IMR-90 (cell line): Measurements from ENCODE around the gene LETM1. TPM values are rescaled to one million over a fixed set of nuclear protein-coding genes. Genes with fewer than 3 reads are reported as not detected.

ENCODE experiments used
- ATAC-seq: fragments of 200-7000 bp; cut with Tn5 transposase; 2 replicates; pipeline ENCODE4 v1.9.1; 2020; ENCODE audit warnings: low read depth, mild to moderate bottlenecking, moderate library complexity
- BruUV-seq: library from RNA; stranded (reverse); fragments of 400-500 nt; replicated peaks from 2 replicates; lab custom pipeline; 2021; lab: Mats Ljungman, UMichigan
- CTCF ChIA-PET: fragments of 300-600 bp; formaldehyde crosslinking; extraction: SDS; loops from one replicate; lab custom pipeline; 2021; ENCODE audit warnings: antibody characterized with exemption; lab: Yijun Ruan, JAX
- POLR2A ChIA-PET: fragments of 300-600 bp; sonication (Branson Sonifier 250); formaldehyde crosslinking; loops from one replicate; lab custom pipeline; 2022; ENCODE audit warnings: antibody characterized with exemption; ENCODE audit not compliant: unreplicated experiment; lab: Charles Lee
- DNase-seq: peaks from one replicate; pipeline ENCODE4 v3.0.0; 2013
- H2AFZ ChIP-seq: replicated peaks from 2 replicates; pipeline ENCODE3; 2013; ENCODE audit warnings: low read length, mild to moderate bottlenecking; ENCODE audit not compliant: poor library complexity
- H2AK5ac ChIP-seq: 2 replicates; pipeline ENCODE4 v1.6.1; 2013; ENCODE audit warnings: low read depth, low read length, inconsistent platforms
- H2AK9ac ChIP-seq: replicated peaks from 2 replicates; pipeline ENCODE3; 2013; ENCODE audit warnings: mild to moderate bottlenecking, low read depth, low read length, moderate library complexity; ENCODE audit not compliant: poor library complexity
- H2BK120ac ChIP-seq: 2 replicates; pipeline ENCODE4 v1.6.1; 2013; ENCODE audit warnings: low read depth, low read length, inconsistent platforms
- H2BK15ac ChIP-seq: 3 replicates; pipeline ENCODE4 v1.6.1; 2013; ENCODE audit warnings: low read depth, low read length, inconsistent platforms
- H2BK20ac ChIP-seq: 2 replicates; pipeline ENCODE4 v1.6.1; 2013; ENCODE audit warnings: low read depth, mild to moderate bottlenecking, inconsistent platforms, low read length, moderate library complexity
- H2BK5ac ChIP-seq: 2 replicates; pipeline ENCODE4 v1.6.1; 2013; ENCODE audit warnings: mild to moderate bottlenecking, low read depth, low read length, inconsistent platforms; ENCODE audit not compliant: poor library complexity, severe bottlenecking
- H3K14ac ChIP-seq: replicated peaks from 2 replicates; pipeline ENCODE4 v1.6.1; 2013; ENCODE audit warnings: low read depth, low read length, inconsistent platforms
- H3K18ac ChIP-seq: 2 replicates; pipeline ENCODE4 v1.6.1; 2013; ENCODE audit warnings: low read depth, low read length, control low read depth
- H3K23ac ChIP-seq: 2 replicates; pipeline ENCODE4 v1.6.1; 2013; ENCODE audit warnings: low read depth, low read length, inconsistent platforms
- H3K27ac ChIP-seq: 2 replicates; pipeline ENCODE4 v1.5.1; 2013; ENCODE audit warnings: mild to moderate bottlenecking, control low read depth, low read length; ENCODE audit not compliant: insufficient read depth
- H3K27me3 ChIP-seq: 2 replicates; pipeline ENCODE4 v1.6.1; 2013; ENCODE audit warnings: low read length; ENCODE audit not compliant: control insufficient read depth, insufficient read depth
- H3K36me3 ChIP-seq: 2 replicates; pipeline ENCODE4 v1.6.1; 2013; ENCODE audit warnings: low read length, mixed read lengths; ENCODE audit not compliant: control insufficient read depth, insufficient read depth
- H3K4ac ChIP-seq: 2 replicates; pipeline ENCODE4 v1.6.1; 2013; ENCODE audit warnings: low read depth, low read length, inconsistent platforms
- H3K4me1 ChIP-seq: 2 replicates; pipeline ENCODE4 v1.6.1; 2013; ENCODE audit warnings: low read length, mixed read lengths; ENCODE audit not compliant: control insufficient read depth, insufficient read depth
- H3K4me2 ChIP-seq: 2 replicates; pipeline ENCODE4 v1.6.1; 2013; ENCODE audit warnings: low read depth, mild to moderate bottlenecking, control low read depth, low read length, moderate library complexity
- H3K4me3 ChIP-seq: 2 replicates; pipeline ENCODE4 v1.5.1; 2013; ENCODE audit warnings: low read depth, mild to moderate bottlenecking, control low read depth, low read length, moderate library complexity; ENCODE audit not compliant: insufficient read depth
- H3K56ac ChIP-seq: 2 replicates; pipeline ENCODE4 v1.6.1; 2013; ENCODE audit warnings: low read length, inconsistent platforms; ENCODE audit not compliant: insufficient read depth; ENCODE audit errors: extremely low read depth
- H3K79me1 ChIP-seq, 2 experiments: 2 replicates each; pipeline ENCODE4 v1.6.1; 2013; ENCODE audit warnings: low read length in 2 of 2, inconsistent platforms in 1 of 2, low read depth in 1 of 2
- H3K9ac ChIP-seq: 2 replicates; pipeline ENCODE4 v1.6.1; 2013; ENCODE audit warnings: low read depth, low read length, control low read depth
- H3K9me1 ChIP-seq: 2 replicates; pipeline ENCODE4 v1.6.1; 2013; ENCODE audit warnings: low read length, inconsistent platforms; ENCODE audit not compliant: insufficient read depth
- H3K9me3 ChIP-seq: 2 replicates; pipeline ENCODE4 v1.6.1; 2013; ENCODE audit warnings: low read length; ENCODE audit not compliant: control insufficient read depth, insufficient read depth
- H4K20me1 ChIP-seq: 2 replicates; pipeline ENCODE4 v1.6.1; 2013; ENCODE audit warnings: low read length, inconsistent platforms; ENCODE audit not compliant: insufficient read depth
- H4K5ac ChIP-seq: 2 replicates; pipeline ENCODE4 v1.6.1; 2013; ENCODE audit warnings: mild to moderate bottlenecking, low read depth, low read length, control low read depth
- H4K8ac ChIP-seq, 2 experiments: 2 replicates each; pipeline ENCODE4 v1.6.1; 2013; ENCODE audit warnings: low read depth in 2 of 2, low read length in 2 of 2, control low read depth in 1 of 2, inconsistent platforms in 1 of 2
- H4K91ac ChIP-seq: 2 replicates; pipeline ENCODE4 v1.6.1; 2013; ENCODE audit warnings: low read depth, low read length, inconsistent platforms; ENCODE audit not compliant: insufficient read depth
- FOS ChIP-seq: fragments of 150-350 bp; IDR thresholded peaks from 2 replicates; pipeline ENCODE4 v1.6.1; 2016; ENCODE audit warnings: low read depth, low read length
- MAZ ChIP-seq: IDR thresholded peaks from 2 replicates; pipeline ENCODE4 v1.6.1; 2012; ENCODE audit warnings: low read depth, mild to moderate bottlenecking, low read length, improper control_type of control experiment, moderate library complexity, borderline replicate concordance
- WGBS, 2 experiments: methylation state at CpG; one replicate each; pipeline versions ENCODE4 v1.1.5 to v1.1.7; 2013; ENCODE audit warnings: missing lambda C conversion rate in 2 of 2; ENCODE audit not compliant: insufficient read length in 1 of 2; ENCODE audit errors: extremely low coverage in 2 of 2; 5-methylcytosine and 5-hydroxymethylcytosine counted together
- dilution Hi-C: fragments of 300-500 bp; cut with HindIII; formaldehyde crosslinking; loops from one replicate; pipeline ENCODE4 v1.14.3; 2018; ENCODE audit warnings: low sequenced_read_pairs; ENCODE audit not compliant: unreplicated experiment
- in situ Hi-C: fragments of 300-500 bp; cut with MboI; formaldehyde crosslinking; loops from 3 replicates; pipeline ENCODE4 v1.14.3; 2019; ENCODE audit warnings: low sequenced_read_pairs, inconsistent platforms, mixed read lengths
- intact Hi-C: fragments of 100-400 bp; cut with micrococcal nuclease; formaldehyde crosslinking; loops from 2 replicates; pipeline ENCODE4 v1.10.0; 2022
- polyA plus RNA-seq, 3 experiments: library from polyadenylated mRNA; depleted of rRNA; stranded (reverse); fragments of >200 nt; gene quantifications; 2 replicates each; pipeline ENCODE4 v1.2.3, GENCODE V29; 2012; ENCODE audit warnings: low replicate concordance in 1 of 3
- total RNA-seq: library from RNA; depleted of rRNA; stranded (reverse); fragments of >200 nt; gene quantifications from 2 replicates; pipeline ENCODE4 v1.2.3, GENCODE V29; 2012

The LETM1 gene
- total and polyA plus RNA-seq, 2 of the 4 experiments (the other 2 are of a cell fraction) = 25.0 to 49.3 TPM

DNA sequence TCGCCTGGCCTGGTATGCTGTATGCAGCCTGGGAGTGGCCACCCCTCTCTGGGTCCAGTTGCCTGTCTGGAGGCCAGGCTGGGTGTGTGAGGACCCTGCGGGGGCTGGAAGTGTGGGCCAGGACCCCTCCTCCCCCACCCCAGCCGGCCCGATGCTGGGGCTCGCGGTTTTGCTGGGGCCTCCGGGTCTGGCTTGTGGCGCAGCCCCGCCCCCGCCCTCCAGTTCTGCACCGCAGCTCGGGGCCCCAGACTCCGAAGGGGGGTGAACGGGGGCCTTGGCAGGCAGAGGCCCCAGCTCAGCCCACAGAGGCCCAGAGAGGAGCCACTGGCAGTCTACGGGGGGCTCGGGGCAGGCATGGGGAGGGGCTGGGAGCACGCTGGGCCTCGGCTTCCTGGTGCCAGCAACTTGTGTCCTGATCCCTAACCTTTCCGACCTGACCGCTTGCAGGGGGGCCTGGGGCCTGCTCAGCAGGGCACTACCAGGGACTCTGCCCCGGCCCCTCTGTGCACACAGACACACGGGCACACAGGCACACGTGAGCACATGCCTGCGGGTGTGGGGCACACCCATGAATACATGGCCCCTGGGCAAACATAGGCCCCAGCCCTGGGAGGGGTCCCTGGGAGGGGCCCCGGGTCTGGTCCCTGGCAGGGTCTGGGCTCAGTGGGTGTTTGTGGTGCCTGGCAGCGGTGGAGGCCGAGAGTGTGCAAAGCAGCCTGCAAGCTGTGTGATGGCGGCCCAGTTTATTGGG is 84.2 kb downstream of the LETM1 start:
- no peaks in the 10 kb centered on the region for H3K9me3 ChIP-seq
- dilution Hi-C loops (no loop called here), intact Hi-C loops (no loop called here), in situ Hi-C loops (no loop called here)
- DNase-seq = no peak
- H3K18ac ChIP-seq = no peak overlapping the region
- no peak overlapping the region for H3K23ac ChIP-seq
- H2AK9ac ChIP-seq = no peak overlapping the region
- no peak overlapping the region for H3K9ac ChIP-seq
- no peak overlapping the region for H2BK15ac ChIP-seq
- H3K9me1 ChIP-seq = no peaks in the 10 kb centered on the region
- H2BK5ac ChIP-seq = no peak overlapping the region
- no peak overlapping the region for H4K5ac ChIP-seq
- POLR2A ChIA-PET = no interaction called here
- H4K8ac ChIP-seq = no peak overlapping the region
- CTCF ChIA-PET = no interaction called here
- H2AFZ ChIP-seq = no peak overlapping the region
- ATAC-seq = no peak
- no peak overlapping the region for H2BK20ac ChIP-seq
- H3K14ac ChIP-seq = no peak overlapping the region
- H4K91ac ChIP-seq = no peak overlapping the region
- H3K4ac ChIP-seq = no peak overlapping the region
- no peaks in the 10 kb centered on the region for H4K20me1 ChIP-seq
- TF ChIP-seq MAZ (peak; percentile 29; the same call in 1 of the 2 replicates), FOS (no peak)
- 57% methylated on average over 9 of the region's 28 CpGs; no CpG with 5 or more reads in 1 of the 2 experiments for WGBS, 2 experiments
- no peak overlapping the region for H3K4me3 ChIP-seq
- no peaks in the 10 kb centered on the region; the same call in 1 of the 2 replicates for H3K4me1 ChIP-seq
- no peak overlapping the region for H3K27ac ChIP-seq
- H2AK5ac ChIP-seq = no peak overlapping the region
- no peaks in the 10 kb centered on the region for H3K79me1 ChIP-seq
- no TSS peak for BruUV-seq
- peaks cover 2% of the 10 kb centered on the region; the same call in 1 of the 2 replicates for H3K27me3 ChIP-seq
- H3K56ac ChIP-seq = no peak overlapping the region
- no peaks in the 10 kb centered on the region for H3K36me3 ChIP-seq
- no peak overlapping the region for H3K4me2 ChIP-seq
- no peak overlapping the region for H2BK120ac ChIP-seq
